ENCODE measurements around the gene PPP2CA. TPM values are rescaled to one million over a fixed set of nuclear protein-coding genes. Genes with fewer than 3 reads are reported as not detected.
A peak's percentile ranks its signal among the peaks of the same experiment; 100 is the strongest.

The PPP2CA gene
- total RNA-seq, 1 donor from 2014 or later: 126 TPM

DNA sequence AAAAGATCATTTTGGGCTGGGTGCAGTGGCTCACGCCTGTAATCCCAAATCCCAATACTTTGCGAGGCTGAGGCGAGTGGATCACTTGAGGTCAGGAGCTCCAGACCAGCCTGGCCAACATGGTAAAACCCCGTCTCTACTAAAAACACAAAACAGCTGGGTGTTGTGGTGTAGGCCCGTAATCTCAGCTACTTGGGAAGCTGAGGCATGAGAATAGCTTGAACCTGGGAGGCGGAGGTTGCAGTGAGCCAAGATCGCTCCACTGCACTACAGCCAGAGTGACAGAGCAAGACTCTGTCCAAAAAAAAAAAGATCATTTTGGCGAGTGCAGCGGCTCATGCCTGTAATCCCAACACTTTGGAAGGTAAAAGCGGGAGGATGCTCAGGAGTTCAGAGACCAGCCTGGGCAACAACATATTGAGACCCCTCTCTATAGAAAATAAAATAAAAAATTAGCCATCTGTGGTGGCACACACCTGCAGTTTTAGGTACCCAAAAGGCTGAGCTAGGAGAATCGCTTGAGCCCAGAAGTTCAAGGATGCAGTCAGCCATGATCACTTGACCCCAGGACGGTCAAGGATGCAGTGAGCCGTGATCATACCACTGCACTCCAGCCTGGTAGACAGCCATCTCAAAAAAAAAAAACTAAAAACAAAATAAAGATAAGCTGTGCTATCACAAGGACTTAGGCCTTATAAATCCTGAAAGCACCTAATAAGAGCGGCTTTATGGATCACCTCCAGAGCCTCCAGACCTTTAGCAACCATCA, 16.2 kb downstream of the PPP2CA start:
- H3K4me1 Mint-ChIP-seq: peaks cover 11% of the 10 kb centered on the region
- H3K36me3 Mint-ChIP-seq: peaks cover 22% of the 10 kb centered on the region
- no peak for DNase-seq (ENCODE audit: low spot score in 2 of 2, unreplicated experiment in 2 of 2)
- peak overlapping the region; percentile 56 for H3K27ac Mint-ChIP-seq
- TF ChIP-seq, protein P1, sequence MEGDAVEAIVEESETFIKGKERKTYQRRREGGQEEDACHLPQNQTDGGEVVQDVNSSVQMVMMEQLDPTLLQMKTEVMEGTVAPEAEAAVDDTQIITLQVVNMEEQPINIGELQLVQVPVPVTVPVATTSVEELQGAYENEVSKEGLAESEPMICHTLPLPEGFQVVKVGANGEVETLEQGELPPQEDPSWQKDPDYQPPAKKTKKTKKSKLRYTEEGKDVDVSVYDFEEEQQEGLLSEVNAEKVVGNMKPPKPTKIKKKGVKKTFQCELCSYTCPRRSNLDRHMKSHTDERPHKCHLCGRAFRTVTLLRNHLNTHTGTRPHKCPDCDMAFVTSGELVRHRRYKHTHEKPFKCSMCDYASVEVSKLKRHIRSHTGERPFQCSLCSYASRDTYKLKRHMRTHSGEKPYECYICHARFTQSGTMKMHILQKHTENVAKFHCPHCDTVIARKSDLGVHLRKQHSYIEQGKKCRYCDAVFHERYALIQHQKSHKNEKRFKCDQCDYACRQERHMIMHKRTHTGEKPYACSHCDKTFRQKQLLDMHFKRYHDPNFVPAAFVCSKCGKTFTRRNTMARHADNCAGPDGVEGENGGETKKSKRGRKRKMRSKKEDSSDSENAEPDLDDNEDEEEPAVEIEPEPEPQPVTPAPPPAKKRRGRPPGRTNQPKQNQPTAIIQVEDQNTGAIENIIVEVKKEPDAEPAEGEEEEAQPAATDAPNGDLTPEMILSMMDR (IDR thresholded peaks at IDR 0.05; ENCODE audit: unreplicated experiment): no peak
- peaks cover 15% of the 10 kb centered on the region for H3K9me3 Mint-ChIP-seq
- no peak overlapping the region for H3K4me3 Mint-ChIP-seq
- no peaks in the 10 kb centered on the region for H3K27me3 Mint-ChIP-seq (ENCODE audit: low read depth)

- peaks cover 7% of the 10 kb centered on the region for H3K9me3 Mint-ChIP-seq
- TF ChIP-seq, protein P1 (IDR thresholded peaks at IDR 0.05; ENCODE audit: unreplicated experiment): no peak
- peaks cover 20% of the 10 kb centered on the region for H3K36me3 Mint-ChIP-seq
- H3K4me3 Mint-ChIP-seq: no peak overlapping the region
- DNase-seq (ENCODE audit: low spot score in 2 of 2, unreplicated experiment in 2 of 2): no peak
- no peaks in the 10 kb centered on the region for H3K27me3 Mint-ChIP-seq (ENCODE audit: low read depth)
- no peak overlapping the region for H3K27ac Mint-ChIP-seq
- H3K4me1 Mint-ChIP-seq: peaks cover 11% of the 10 kb centered on the region
Measured at GRCh38 chr5:134207696-134208095, 18.2 kb downstream of the PPP2CA start.

- no peaks in the 10 kb centered on the region for H3K27me3 Mint-ChIP-seq (ENCODE audit: low read depth)
Measured at GRCh38 chr5:134206627-134207160, 19.2 kb downstream of the PPP2CA start.

GRCh38 chr5:134204575-134204974, 21.3 kb downstream of the PPP2CA start:
- Mint-ChIP-seq H3K36me3 (peaks cover 38% of the 10 kb centered on the region), H3K27ac (no peak overlapping the region), H3K27me3 (ENCODE audit: low read depth) (no peaks in the 10 kb centered on the region), H3K4me3 (no peak overlapping the region), H3K9me3 (no peaks in the 10 kb centered on the region), H3K4me1 (peaks cover 7% of the 10 kb centered on the region)
- TF ChIP-seq, protein P1 (IDR thresholded peaks at IDR 0.05; ENCODE audit: unreplicated experiment): no peak
- no peak for DNase-seq (ENCODE audit: low spot score in 2 of 2, unreplicated experiment in 2 of 2)

More at GRCh38 chr5:134206627-134207160, 19.2 kb downstream of the PPP2CA start:
- Mint-ChIP-seq H3K27ac (no peak overlapping the region), H3K9me3 (no peaks in the 10 kb centered on the region), H3K4me3 (no peak overlapping the region), H3K36me3 (peaks cover 22% of the 10 kb centered on the region), H3K4me1 (peaks cover 11% of the 10 kb centered on the region)
- DNase-seq (ENCODE audit: low spot score in 2 of 2, unreplicated experiment in 2 of 2): no peak
- TF ChIP-seq, protein P1 (IDR thresholded peaks at IDR 0.05; ENCODE audit: unreplicated experiment): no peak

- DNase-seq (ENCODE audit: low spot score in 2 of 2, unreplicated experiment in 2 of 2): no peak
- Mint-ChIP-seq H3K36me3 (peaks cover 47% of the 10 kb centered on the region), H3K4me3 (no peak overlapping the region), H3K9me3 (no peaks in the 10 kb centered on the region), H3K27ac (no peak overlapping the region), H3K4me1 (no peaks in the 10 kb centered on the region), H3K27me3 (ENCODE audit: low read depth) (no peaks in the 10 kb centered on the region)
- TF ChIP-seq, protein P1 (IDR thresholded peaks at IDR 0.05; ENCODE audit: unreplicated experiment): no peak
Measured at GRCh38 chr5:134203630-134204029, 22.2 kb downstream of the PPP2CA start.

All from mesothelial cell of epicardium (in vitro differentiated cells).